ENCODE data around the gene NKX1-1.
"Not testable (repeated sequence)": the region's sequence is repeated elsewhere in the genome, so short reads cannot be mapped to it uniquely, and the experiment has no call there.

Gene NKX1-1

DNA sequence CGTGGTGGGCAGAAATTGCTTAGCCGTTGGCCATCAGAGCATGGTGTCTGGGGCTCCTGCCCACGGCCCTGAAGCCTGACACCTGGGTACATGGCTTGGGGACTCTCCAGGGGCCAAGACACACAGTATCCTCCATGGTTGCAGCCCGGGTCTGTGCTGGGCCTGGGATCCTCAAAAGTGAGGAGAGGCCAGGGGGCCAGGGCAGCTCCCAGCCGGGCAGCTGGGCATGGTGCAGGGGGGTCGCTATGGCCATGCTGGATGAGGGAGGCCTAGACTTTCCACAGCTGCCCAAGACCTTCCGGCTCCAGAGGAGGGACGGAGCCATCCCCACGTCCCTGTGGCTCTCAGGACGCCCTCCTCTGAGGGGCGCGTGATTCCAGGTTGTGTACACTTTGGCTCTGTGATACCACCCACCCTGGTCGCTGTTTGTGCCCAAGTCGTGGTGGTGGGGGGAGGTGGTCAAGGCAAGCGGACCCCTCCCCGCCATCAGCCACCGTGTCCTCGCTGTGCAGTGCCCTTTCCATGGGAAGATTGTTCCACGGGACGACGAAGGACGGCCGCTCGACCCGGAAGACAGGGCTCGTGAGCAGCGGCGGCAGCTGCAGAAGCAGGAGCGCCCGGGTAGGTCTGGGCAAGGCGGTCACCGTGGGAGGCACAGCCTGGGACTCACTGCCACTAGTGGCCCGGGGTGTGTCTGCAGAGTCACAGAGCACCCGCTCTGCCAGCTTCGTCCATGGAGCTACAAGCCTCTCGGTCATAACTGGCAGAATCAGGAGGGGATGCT lies 25.7 kb downstream of the NKX1-1 start:
- DNase-seq (no peak), ATAC-seq (replicated peaks) (no peak)
- H3K9me3 Mint-ChIP-seq = no peaks in the 10 kb centered on the region
- H3K4me3 Mint-ChIP-seq = no peak overlapping the region
- no peaks in the 10 kb centered on the region for H3K27me3 Mint-ChIP-seq
- no peak overlapping the region for H3K27ac Mint-ChIP-seq
- H3K4me1 Mint-ChIP-seq (ENCODE audit: low read depth in 2 of 2) = no peaks in the 10 kb centered on the region
- peaks cover 8% of the 10 kb centered on the region for H3K36me3 Mint-ChIP-seq (ENCODE audit: insufficient read depth)

DNA sequence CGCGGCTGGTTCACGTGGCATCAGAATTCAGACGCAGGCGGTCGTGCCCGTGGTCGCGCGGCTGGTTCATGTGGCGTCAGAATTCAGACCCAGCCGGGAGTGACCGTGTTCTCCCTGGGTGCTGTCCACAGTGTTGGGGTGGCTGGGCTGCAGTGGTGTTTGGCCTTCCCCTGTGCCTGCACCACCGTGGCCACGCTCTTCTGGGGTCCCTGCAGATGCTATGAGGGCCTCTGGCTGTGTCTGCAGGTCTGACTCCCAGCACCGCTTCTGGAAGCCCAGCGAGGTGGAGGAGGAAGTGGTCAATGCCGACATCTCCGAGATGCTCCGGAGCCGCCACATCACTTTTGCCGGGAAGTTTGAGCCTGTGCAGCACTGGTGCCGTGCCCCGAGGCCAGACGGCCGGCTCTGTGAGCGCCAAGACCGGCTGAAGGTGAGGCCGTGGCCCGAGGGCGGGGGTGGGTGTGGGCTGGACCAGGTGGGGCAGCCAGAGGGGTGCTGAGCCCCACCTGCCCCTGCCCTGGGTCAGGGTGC lies 26.4 kb downstream of the NKX1-1 start:
- DNase-seq (no peak), ATAC-seq (replicated peaks) (no peak)
- Mint-ChIP-seq H3K27me3 (no peaks in the 10 kb centered on the region), H3K4me1 (ENCODE audit: low read depth in 2 of 2) (no peaks in the 10 kb centered on the region), H3K9me3 (no peaks in the 10 kb centered on the region), H3K36me3 (ENCODE audit: insufficient read depth) (peaks cover 11% of the 10 kb centered on the region), H3K27ac (no peak overlapping the region), H3K4me3 (no peak overlapping the region)

DNA sequence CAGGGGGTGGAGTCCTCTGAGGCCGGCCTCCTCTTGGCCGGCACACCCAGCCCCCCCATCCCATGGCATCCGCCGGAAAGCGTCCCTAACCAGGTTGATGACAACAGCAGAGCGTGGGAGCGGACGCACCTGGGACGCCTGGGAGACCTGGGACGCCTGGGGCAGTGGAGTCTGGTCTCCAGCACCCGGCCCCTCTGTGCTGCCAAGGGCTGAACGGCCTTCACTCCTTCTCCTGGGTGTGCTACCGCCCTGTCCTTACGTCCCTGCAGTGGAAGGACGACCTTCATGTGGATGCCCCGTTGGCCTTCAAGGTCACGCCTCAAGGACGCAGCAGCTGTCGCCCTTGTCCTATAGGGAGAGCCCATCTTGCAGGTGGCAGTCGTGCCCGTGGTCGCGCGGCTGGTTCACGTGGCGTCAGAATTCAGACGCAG lies 26.9 kb downstream of the NKX1-1 start:
- DNase-seq (no peak), ATAC-seq (replicated peaks) (no peak)
- Mint-ChIP-seq H3K4me3 (no peak overlapping the region), H3K36me3 (ENCODE audit: insufficient read depth) (peaks cover 8% of the 10 kb centered on the region), H3K4me1 (ENCODE audit: low read depth in 2 of 2) (no peaks in the 10 kb centered on the region), H3K9me3 (no peaks in the 10 kb centered on the region), H3K27me3 (no peaks in the 10 kb centered on the region), H3K27ac (no peak overlapping the region)

DNA sequence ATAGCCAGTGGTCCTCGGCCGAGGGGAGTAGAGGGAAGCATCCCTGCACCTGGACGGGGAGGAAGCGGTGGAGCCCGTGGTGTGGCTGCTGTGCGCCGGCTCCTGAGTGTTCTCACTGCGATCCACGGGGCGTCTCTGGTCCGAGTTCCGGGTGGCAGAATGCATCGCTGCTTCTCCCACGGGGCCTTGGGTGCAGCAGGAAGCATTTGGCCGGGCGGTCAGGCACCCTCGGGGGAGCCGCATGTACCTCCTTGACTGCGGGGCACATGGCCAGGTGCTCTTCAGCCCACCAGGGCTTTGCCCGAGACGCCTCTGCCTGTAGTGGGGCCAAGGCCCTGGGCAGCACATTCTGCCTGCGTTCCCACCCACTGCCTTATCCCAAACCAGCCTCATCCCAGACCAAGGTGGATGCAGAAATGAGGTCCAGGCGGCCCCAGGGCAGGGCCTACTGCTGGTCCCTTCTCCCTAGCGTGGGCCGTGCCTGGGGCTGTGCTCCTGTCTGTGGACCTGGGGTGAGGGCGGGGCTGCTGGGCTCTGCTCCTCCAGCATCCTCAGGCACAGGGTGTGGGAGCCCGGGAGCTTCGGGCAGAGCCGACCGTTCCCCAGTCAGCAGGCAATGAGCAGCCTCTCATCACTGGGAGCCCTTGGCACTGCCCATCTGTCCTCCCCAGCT lies 27.5 kb downstream of the NKX1-1 start:
- Mint-ChIP-seq H3K27ac (no peak overlapping the region), H3K4me3 (no peak overlapping the region), H3K4me1 (ENCODE audit: low read depth in 2 of 2) (no peaks in the 10 kb centered on the region), H3K9me3 (no peaks in the 10 kb centered on the region), H3K27me3 (no peaks in the 10 kb centered on the region), H3K36me3 (ENCODE audit: insufficient read depth) (peaks cover 11% of the 10 kb centered on the region)
- DNase-seq = no peak
- no peak for ATAC-seq (replicated peaks)

DNA sequence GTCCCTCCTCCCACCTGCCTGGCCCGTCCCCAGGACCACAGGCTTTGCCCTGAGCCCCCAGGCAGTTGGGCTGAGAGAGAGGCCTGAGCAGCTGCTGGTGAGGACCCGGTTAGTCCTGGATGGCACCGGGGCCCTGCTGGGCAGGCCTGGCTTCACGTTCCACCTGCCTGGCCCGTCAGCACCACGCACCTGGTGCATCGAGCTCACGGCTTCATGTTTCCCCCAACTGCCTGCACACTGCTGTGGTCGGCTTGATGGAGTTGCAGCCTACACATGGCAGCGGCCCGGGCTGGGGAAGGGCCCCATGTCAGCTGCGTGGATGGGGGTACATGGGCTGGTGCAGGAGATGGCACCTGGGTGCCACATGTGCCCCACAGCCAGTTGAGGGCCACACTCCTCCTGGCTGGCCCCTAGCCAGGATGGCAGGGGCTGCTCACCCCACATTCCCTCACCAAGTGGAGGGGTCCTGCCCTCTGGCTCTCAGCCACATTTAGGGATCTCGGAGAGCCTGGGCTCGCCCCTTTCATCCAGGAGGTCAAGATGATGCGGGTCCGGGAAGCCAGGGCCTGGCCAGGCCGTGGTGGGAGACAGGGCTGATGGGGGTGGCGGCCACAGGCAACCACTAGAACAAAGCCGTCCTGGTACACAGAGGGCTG lies 28.5 kb downstream of the NKX1-1 start:
- Mint-ChIP-seq H3K9me3 (no peaks in the 10 kb centered on the region), H3K4me1 (ENCODE audit: low read depth in 2 of 2) (no peaks in the 10 kb centered on the region)

DNA sequence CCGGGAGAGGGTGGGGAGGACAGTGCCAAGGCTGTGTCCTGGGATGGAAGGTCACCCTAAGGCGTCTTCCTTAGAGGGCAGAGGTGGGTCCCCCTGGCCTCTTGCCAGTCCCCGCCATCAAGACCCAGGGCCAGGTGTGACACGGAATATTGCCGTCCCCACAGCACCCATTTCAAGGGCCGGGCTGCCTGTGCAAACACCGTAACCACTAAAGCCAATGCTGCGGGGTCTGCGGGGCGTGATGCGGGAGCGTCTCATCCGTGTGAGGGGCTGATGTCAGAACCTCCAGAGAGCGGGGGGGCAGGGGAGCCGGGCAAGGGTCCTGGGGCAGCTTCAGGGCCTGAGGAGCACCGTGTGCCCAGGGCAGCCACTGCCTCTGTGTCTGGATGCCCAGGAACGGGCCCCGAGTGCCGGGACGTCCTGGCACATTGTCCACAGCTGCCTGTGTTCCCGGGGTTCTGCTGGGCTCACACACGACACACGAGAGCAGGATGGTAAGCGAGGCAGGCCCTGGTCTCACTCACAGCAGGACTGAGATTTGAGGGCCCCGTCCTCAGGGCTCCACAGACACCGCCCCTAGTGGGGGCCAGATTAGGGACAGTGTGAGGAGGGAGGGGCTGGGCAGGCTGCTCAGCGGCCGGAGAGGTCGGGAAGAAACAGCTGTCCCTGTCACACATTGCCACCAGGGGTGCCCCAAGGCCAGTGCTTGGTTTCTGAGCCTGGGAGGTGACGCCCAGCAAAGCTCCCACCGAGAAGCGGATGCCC lies 29.2 kb downstream of the NKX1-1 start:
- Mint-ChIP-seq H3K4me3 (no peak overlapping the region), H3K36me3 (ENCODE audit: insufficient read depth) (peaks cover 13% of the 10 kb centered on the region), H3K9me3 (no peaks in the 10 kb centered on the region), H3K27me3 (no peaks in the 10 kb centered on the region), H3K4me1 (ENCODE audit: low read depth in 2 of 2) (no peaks in the 10 kb centered on the region), H3K27ac (no peak overlapping the region)
- no peak for ATAC-seq (replicated peaks)
- no peak for DNase-seq

More for the DNA sequence above, 28.5 kb downstream of the NKX1-1 start:
- no peaks in the 10 kb centered on the region for H3K27me3 Mint-ChIP-seq
- no peak overlapping the region for H3K27ac Mint-ChIP-seq
- DNase-seq (no peak), ATAC-seq (replicated peaks) (no peak)
- no peak overlapping the region for H3K4me3 Mint-ChIP-seq
- H3K36me3 Mint-ChIP-seq (ENCODE audit: insufficient read depth) = peaks cover 13% of the 10 kb centered on the region

DNA sequence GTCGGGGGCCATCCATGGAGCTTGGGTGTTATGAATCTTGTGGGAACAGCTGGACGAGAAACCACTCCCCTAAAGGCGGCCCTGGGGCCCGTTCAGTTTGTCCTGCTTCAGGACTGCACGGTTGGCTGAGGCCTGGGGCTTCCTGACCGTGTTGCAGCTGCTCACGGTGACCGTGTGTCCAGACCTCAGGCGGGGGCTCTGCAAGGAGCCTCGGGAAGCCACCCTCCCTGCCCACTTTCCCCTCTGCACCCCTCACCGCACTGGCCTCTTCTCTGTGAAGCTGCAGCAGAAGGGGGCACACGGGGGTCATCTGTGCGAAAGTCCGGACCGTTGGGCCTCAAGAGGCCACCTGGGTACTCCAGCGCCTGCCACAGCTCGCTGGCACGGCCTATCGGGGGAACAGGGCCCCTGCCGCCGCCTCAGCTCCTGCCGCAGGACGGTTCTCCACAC lies 29.8 kb downstream of the NKX1-1 start:
- no peaks in the 10 kb centered on the region for H3K27me3 Mint-ChIP-seq
- H3K4me1 Mint-ChIP-seq (ENCODE audit: low read depth in 2 of 2) = no peaks in the 10 kb centered on the region
- H3K27ac Mint-ChIP-seq = no peak overlapping the region
- no peak overlapping the region for H3K4me3 Mint-ChIP-seq
- H3K36me3 Mint-ChIP-seq (ENCODE audit: insufficient read depth) = peaks cover 13% of the 10 kb centered on the region
- ATAC-seq (replicated peaks) = no peak
- H3K9me3 Mint-ChIP-seq = no peaks in the 10 kb centered on the region
- DNase-seq = no peak

DNA sequence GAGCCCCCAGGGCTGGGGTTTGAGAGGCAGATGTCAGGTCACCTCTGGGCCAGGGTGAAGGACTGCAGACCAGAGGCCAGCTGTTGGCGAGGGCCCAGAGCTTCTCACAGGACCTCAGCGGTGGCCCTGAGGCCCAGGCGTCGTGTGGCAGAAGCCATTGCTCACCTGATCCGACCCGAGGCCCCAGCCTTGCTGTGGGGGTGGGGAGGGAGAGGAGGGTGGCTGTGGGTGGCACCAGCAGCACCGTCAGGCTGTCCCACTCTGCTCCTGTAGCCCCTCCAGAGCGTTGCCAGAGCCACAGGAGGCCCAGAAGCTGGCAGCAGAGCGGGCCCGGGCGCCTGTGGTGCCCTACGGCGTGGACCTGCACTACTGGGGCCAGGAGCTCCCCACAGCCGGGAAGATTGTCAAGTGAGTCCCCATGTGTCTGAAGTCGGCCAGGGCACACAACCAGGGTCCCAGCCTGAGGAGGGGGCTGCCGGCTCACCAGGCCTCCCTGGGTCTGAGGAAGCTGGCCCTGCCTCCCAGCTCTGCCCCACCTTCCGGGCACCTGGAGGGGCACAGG lies 30.4 kb downstream of the NKX1-1 start:
- Mint-ChIP-seq H3K36me3 (ENCODE audit: insufficient read depth) (peaks cover 13% of the 10 kb centered on the region), H3K4me3 (no peak overlapping the region), H3K27ac (no peak overlapping the region), H3K9me3 (no peaks in the 10 kb centered on the region), H3K27me3 (no peaks in the 10 kb centered on the region), H3K4me1 (ENCODE audit: low read depth in 2 of 2) (peaks cover 0 to 2% of the 10 kb centered on the region in 2 donors)
- DNase-seq (no peak), ATAC-seq (replicated peaks) (no peak)

DNA sequence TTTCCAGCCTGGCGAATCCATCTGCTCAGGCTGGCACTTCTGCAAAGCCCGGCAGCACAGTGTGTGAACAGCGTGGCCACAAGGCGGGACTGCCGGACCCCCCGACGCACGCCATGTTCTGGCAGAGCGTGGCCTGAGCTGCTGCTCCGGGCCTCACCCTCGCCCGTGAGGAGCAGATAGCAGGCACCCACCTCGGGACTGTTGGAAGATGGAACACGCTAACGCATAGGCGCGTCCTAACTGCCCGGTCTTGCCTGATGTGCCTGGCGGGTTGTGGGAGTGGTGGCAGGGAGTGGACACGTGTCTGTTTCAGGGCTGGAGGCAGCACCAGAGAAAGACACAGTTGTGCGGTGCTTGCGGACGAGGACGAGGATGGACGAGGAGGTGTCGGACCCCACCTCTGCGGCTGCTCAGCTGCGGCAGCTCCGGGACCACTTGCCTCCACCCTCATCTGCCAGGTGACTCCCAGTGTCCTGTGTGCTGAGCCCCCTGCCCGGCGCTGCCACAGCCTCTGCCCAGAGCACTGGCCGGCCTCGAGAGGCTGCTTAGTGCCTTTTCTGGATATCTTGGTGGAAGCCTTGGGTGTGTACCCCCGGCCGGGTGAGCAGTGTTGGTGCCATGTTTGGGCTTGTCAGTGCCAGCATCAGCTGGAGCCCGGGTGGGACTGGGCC lies 31.1 kb downstream of the NKX1-1 start:
- no peak overlapping the region for H3K27ac Mint-ChIP-seq
- ATAC-seq (replicated peaks) (no peak), DNase-seq (no peak)
- no peak overlapping the region for H3K4me3 Mint-ChIP-seq
- no peaks in the 10 kb centered on the region for H3K27me3 Mint-ChIP-seq
- H3K4me1 Mint-ChIP-seq (ENCODE audit: low read depth in 2 of 2) = peaks cover 0 to 2% of the 10 kb centered on the region in 2 donors
- no peaks in the 10 kb centered on the region for H3K9me3 Mint-ChIP-seq
- H3K36me3 Mint-ChIP-seq (ENCODE audit: insufficient read depth) = peaks cover 13% of the 10 kb centered on the region

DNA sequence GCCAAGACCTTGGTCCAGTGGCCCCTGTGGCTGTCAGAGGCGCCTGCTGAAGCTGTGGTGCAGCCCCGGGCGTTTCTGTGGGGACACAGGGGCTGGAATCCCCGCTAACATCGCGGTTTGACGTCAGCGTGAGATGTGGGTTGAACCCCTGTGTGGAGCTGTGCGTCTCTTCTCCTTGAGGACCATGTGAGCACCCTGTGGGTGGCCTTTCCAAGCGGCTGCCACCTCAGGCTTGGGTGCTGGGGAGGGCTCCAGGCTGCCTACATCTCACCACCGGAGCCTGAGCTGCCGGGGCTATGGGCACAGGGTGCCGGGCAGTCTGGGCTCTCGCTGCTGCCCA lies 31.6 kb downstream of the NKX1-1 start:
- H3K27me3 Mint-ChIP-seq = no peaks in the 10 kb centered on the region
- ATAC-seq (replicated peaks) = no peak
- peaks cover 13% of the 10 kb centered on the region for H3K36me3 Mint-ChIP-seq (ENCODE audit: insufficient read depth)
- DNase-seq = no peak
- peaks cover 0 to 2% of the 10 kb centered on the region in 2 donors for H3K4me1 Mint-ChIP-seq (ENCODE audit: low read depth in 2 of 2)
- H3K9me3 Mint-ChIP-seq = no peaks in the 10 kb centered on the region
- H3K27ac Mint-ChIP-seq = no peak overlapping the region
- no peak overlapping the region for H3K4me3 Mint-ChIP-seq

DNA sequence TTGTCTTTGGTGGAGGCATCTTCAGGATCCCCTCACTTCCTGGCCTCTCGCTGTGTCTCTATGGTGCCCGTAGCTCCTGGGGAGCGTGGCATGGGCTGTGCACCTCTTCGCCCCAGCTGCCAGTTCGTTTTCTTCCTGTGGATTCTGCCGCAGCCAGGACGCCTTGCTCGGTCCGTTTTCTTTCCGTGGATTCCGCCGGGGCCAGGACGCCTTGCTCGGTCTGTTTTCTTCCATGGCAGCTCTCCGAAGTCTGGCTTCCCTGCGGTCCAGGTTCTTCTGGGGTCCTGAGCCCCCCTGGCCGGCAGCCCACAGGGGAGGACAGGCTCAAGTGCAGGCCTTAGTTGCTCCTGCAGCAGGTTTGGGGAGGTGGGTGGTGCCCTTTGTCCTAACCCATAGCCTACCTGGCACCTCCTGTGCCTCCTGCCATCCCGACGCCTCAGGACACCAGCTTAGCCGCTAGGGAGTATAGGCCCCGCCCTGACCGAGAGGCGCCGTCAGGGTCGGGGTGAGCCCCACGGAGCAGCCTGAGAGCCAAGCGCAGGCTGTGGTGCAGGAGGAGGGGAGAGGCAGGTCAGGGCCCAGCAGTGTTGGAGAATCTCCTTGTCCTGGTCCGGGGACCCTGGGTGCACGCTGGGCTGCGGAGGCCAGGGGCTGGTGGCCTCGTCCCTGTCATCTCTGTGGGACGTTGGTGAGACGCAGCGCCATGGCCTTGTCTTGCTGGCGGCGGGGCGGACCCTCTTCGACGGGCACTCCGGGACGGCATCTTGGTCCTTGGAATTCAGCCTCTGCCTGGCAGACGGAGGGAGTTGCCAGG lies 32.1 kb downstream of the NKX1-1 start:
- H3K27me3 Mint-ChIP-seq = no peaks in the 10 kb centered on the region
- ATAC-seq (replicated peaks) (no peak), DNase-seq (no peak)
- peaks cover 0 to 2% of the 10 kb centered on the region in 2 donors for H3K4me1 Mint-ChIP-seq (ENCODE audit: low read depth in 2 of 2)
- peaks cover 13% of the 10 kb centered on the region for H3K36me3 Mint-ChIP-seq (ENCODE audit: insufficient read depth)
- no peak overlapping the region for H3K4me3 Mint-ChIP-seq
- no peak overlapping the region for H3K27ac Mint-ChIP-seq
- no peaks in the 10 kb centered on the region for H3K9me3 Mint-ChIP-seq

DNA sequence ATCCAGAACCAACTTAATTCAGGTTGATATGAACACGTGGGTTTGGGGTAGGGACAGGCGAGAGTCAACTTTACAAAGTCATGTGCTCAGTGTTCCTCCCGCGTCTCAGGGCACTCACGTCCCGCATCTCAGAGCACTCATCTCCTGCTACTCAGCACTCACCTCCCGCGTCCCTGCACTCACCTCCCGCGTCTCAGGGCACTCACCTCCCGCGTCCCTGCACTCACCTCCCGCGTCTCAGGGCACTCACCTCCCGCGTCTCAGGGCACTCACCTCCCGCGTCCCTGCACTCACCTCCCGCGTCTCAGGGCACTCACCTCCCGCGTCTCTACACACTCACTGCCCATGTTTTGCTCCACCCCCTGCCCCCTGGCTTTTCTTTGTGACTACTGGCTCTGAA lies 33.7 kb downstream of the NKX1-1 start:
- H3K27me3 Mint-ChIP-seq; ATAC-seq (replicated peaks); H3K27ac Mint-ChIP-seq; H3K9me3 Mint-ChIP-seq; H3K4me3 Mint-ChIP-seq; DNase-seq; H3K4me1 Mint-ChIP-seq (ENCODE audit: low read depth in 2 of 2): not testable (repeated sequence)
- H3K36me3 Mint-ChIP-seq (ENCODE audit: insufficient read depth) = peaks cover 17% of the 10 kb centered on the region

Measured in effector memory CD8-positive, alpha-beta T cell (primary cell).